SK-N-SH treated with all-trans-retinoic acid at 6 μM for 48 hours (cell line): Measurements from ENCODE around the gene ZNF385B.

Source experiments
- BACH2 ChIP-seq: fragments of 250-450 bp; sonication (Bioruptor Pico); IDR thresholded peaks from 2 replicates; pipeline ENCODE4 v1.9.0; 2021; ENCODE audit warnings: mild to moderate bottlenecking, borderline replicate concordance
- PPARA ChIP-seq: fragments of 250-450 bp; sonication (Bioruptor Pico); IDR thresholded peaks from 2 replicates; pipeline ENCODE4 v1.5.0; 2020; ENCODE audit warnings: mild to moderate bottlenecking, borderline replicate concordance
- RARB ChIP-seq: fragments of 250-450 bp; sonication (Bioruptor Pico); IDR thresholded peaks from 2 replicates; pipeline ENCODE4 v1.8.0; 2021; ENCODE audit warnings: mild to moderate bottlenecking, moderate library complexity
- TCF4 ChIP-seq: fragments of 250-450 bp; sonication (Bioruptor Pico); IDR thresholded peaks from 2 replicates; pipeline ENCODE4 v1.8.0; 2021; ENCODE audit warnings: mild to moderate bottlenecking, moderate library complexity, borderline replicate concordance
- TOX ChIP-seq: fragments of 250-450 bp; sonication (Bioruptor Pico); IDR thresholded peaks from 2 replicates; pipeline ENCODE4 v1.8.0; 2021; ENCODE audit warnings: mild to moderate bottlenecking, moderate library complexity, borderline replicate concordance
- ZFP3 ChIP-seq: fragments of 250-450 bp; sonication (Bioruptor Pico); IDR thresholded peaks from 2 replicates; pipeline ENCODE4 v1.5.0; 2020; ENCODE audit warnings: mild to moderate bottlenecking, moderate library complexity
- ZFP30 ChIP-seq: fragments of 450-650 bp; formaldehyde crosslinking; IDR thresholded peaks from 2 replicates; pipeline ENCODE4 v1.5.0; 2022; ENCODE audit warnings: mild to moderate bottlenecking, moderate library complexity
- ZNF565 ChIP-seq: fragments of 450-650 bp; formaldehyde crosslinking; conservative IDR thresholded peaks from 2 replicates; pipeline ENCODE4 v1.5.0; 2020; ENCODE audit warnings: low read depth, mild to moderate bottlenecking, moderate library complexity
- ZNF70 ChIP-seq: fragments of 450-650 bp; formaldehyde crosslinking; IDR thresholded peaks from 2 replicates; pipeline ENCODE4 v1.5.0; 2020; ENCODE audit warnings: mild to moderate bottlenecking, moderate library complexity
- TF ChIP-seq, protein P1 (sequence below): fragments of 250-450 bp; sonication (Bioruptor Pico); IDR thresholded peaks from 2 replicates; pipeline ENCODE4 v1.8.0; 2020; ENCODE audit warnings: mild to moderate bottlenecking, moderate library complexity, borderline replicate concordance
- TF ChIP-seq, protein P2 (sequence below): fragments of 250-450 bp; sonication (Bioruptor Pico); IDR thresholded peaks from 2 replicates; pipeline ENCODE4 v1.8.0; 2021; ENCODE audit warnings: low read depth, mild to moderate bottlenecking, moderate library complexity, borderline replicate concordance

DNA sequence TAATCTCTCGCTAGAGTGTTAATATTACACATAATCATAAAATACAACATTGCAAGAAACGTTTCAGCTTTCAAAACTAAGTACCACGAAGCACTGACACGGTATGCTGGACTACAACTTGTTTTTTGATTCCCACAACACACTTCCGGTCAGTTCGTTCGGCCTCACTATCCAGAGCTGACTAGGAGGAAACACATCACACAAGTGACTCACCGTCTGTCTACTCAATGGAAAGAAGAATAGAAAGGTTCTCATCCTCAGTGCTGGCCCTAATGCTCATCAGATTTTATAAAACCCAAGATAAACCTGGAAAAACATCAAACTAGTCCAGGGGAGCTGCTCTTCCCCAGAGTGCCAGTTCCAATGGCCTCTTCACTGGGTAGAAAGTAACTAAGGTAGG, 42.9 kb downstream of the ZNF385B start:
- no peak for TF ChIP-seq TCF4 (CRISPR knock-in tag)
- no peak for TF ChIP-seq ZFP3 (CRISPR knock-in tag)
- TF ChIP-seq RARB, result no peak
- TF ChIP-seq, protein P1, sequence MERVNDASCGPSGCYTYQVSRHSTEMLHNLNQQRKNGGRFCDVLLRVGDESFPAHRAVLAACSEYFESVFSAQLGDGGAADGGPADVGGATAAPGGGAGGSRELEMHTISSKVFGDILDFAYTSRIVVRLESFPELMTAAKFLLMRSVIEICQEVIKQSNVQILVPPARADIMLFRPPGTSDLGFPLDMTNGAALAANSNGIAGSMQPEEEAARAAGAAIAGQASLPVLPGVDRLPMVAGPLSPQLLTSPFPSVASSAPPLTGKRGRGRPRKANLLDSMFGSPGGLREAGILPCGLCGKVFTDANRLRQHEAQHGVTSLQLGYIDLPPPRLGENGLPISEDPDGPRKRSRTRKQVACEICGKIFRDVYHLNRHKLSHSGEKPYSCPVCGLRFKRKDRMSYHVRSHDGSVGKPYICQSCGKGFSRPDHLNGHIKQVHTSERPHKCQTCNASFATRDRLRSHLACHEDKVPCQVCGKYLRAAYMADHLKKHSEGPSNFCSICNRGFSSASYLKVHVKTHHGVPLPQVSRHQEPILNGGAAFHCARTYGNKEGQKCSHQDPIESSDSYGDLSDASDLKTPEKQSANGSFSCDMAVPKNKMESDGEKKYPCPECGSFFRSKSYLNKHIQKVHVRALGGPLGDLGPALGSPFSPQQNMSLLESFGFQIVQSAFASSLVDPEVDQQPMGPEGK, result no peak
- TF ChIP-seq, protein P2, sequence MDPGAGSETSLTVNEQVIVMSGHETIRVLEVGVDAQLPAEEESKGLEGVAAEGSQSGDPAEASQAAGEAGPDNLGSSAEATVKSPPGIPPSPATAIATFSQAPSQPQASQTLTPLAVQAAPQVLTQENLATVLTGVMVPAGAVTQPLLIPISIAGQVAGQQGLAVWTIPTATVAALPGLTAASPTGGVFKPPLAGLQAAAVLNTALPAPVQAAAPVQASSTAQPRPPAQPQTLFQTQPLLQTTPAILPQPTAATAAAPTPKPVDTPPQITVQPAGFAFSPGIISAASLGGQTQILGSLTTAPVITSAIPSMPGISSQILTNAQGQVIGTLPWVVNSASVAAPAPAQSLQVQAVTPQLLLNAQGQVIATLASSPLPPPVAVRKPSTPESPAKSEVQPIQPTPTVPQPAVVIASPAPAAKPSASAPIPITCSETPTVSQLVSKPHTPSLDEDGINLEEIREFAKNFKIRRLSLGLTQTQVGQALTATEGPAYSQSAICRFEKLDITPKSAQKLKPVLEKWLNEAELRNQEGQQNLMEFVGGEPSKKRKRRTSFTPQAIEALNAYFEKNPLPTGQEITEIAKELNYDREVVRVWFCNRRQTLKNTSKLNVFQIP, result no peak
- TF ChIP-seq TOX (CRISPR knock-in tag), result no peak
- no peak for TF ChIP-seq ZNF70 (CRISPR knock-in tag)
- TF ChIP-seq PPARA (CRISPR knock-in tag), result no peak
- TF ChIP-seq BACH2 (CRISPR knock-in tag), result no peak
- no peak for TF ChIP-seq ZNF565
- TF ChIP-seq ZFP30 (CRISPR knock-in tag), result no peak
